HG03064 (cell line): Measurements from ENCODE around the gene IQGAP2.
"Not testable (repeated sequence)": the region's sequence is repeated elsewhere in the genome, so short reads cannot be mapped to it uniquely, and the experiment has no call there.

ENCODE experiments used
- ATAC-seq: cut with Tn5 transposase; IDR thresholded peaks from one replicate; pipeline ENCODE4 v1.9.1; 2021; ENCODE audit warnings: low read depth; ENCODE audit not compliant: unreplicated experiment

IQGAP2 gene

GRCh38 chr5:76528547-76529331, 125.7 kb downstream of the IQGAP2 start:
- ATAC-seq: no peak

- no peak for ATAC-seq
These were observed 126.6 kb downstream of the IQGAP2 start for GRCh38 chr5:76529464-76530344.

GRCh38 chr5:76532052-76532451, 129.0 kb downstream of the IQGAP2 start:
- ATAC-seq: no peak

- ATAC-seq: no peak
These were observed 129.9 kb downstream of the IQGAP2 start for GRCh38 chr5:76532973-76533372.

- ATAC-seq: no peak
These were observed 132.5 kb downstream of the IQGAP2 start for GRCh38 chr5:76535577-76535976.

- no peak for ATAC-seq
These were observed 134.0 kb downstream of the IQGAP2 start for GRCh38 chr5:76537073-76537543.

- no peak for ATAC-seq
These were observed 139.2 kb downstream of the IQGAP2 start for GRCh38 chr5:76542241-76542640.

- ATAC-seq: no peak
These were observed 140.0 kb downstream of the IQGAP2 start for GRCh38 chr5:76542887-76543690.

GRCh38 chr5:76544268-76544926, 141.3 kb downstream of the IQGAP2 start:
- no peak for ATAC-seq

GRCh38 chr5:76545184-76545583, 142.1 kb downstream of the IQGAP2 start:
- ATAC-seq: no peak

- no peak for ATAC-seq
These were observed 143.5 kb downstream of the IQGAP2 start for GRCh38 chr5:76546497-76547102.

- peak; percentile 52 for ATAC-seq
These were observed 144.3 kb downstream of the IQGAP2 start for GRCh38 chr5:76547242-76547890.

GRCh38 chr5:76547891-76548524, 144.9 kb downstream of the IQGAP2 start:
- ATAC-seq: peak; percentile 20

- no peak for ATAC-seq
These were observed 145.6 kb downstream of the IQGAP2 start for GRCh38 chr5:76548525-76549229.

GRCh38 chr5:76550881-76551280, 147.8 kb downstream of the IQGAP2 start:
- not testable (repeated sequence) for ATAC-seq

- no peak for ATAC-seq
These were observed 149.5 kb downstream of the IQGAP2 start for GRCh38 chr5:76552546-76552945.

- ATAC-seq: no peak
These were observed 150.2 kb downstream of the IQGAP2 start for GRCh38 chr5:76553251-76553650.

- ATAC-seq: no peak
These were observed 152.0 kb downstream of the IQGAP2 start for GRCh38 chr5:76555114-76555513.
